ENCODE results near the gene HLX. TPM values are rescaled to one million over a fixed set of nuclear protein-coding genes. Genes with fewer than 3 reads are reported as not detected.

HLX gene
- total and polyA plus RNA-seq, 8 donors, result 0.43 to 38.5 (median 3.7) TPM

- H3K4me1 ChIP-seq, result no peaks in the 10 kb centered on the region
- H3K27ac ChIP-seq, result no peak overlapping the region
- no peaks in the 10 kb centered on the region for H3K9me3 ChIP-seq
- H3K36me3 ChIP-seq, result no peaks in the 10 kb centered on the region
- H3K4me3 ChIP-seq, result no peak overlapping the region
- TF ChIP-seq POLR2A (IDR thresholded peaks at IDR 0.05) (no peak), POLR2AphosphoS5 (IDR thresholded peaks at IDR 0.05) (no peak), EP300 (IDR thresholded peaks at IDR 0.05) (no peak), CTCF (IDR thresholded peaks at IDR 0.05) (no peak)
- WGBS, 5 donors, result 28 to 48% (median 31%) methylated on average over 1 of the region's 1 CpG
- DNase-seq, result no peak
- peaks cover 0 to 17% (median 0%) of the 10 kb centered on the region in 3 donors for H3K27me3 ChIP-seq
- intact Hi-C loops (cut with DNase I; ENCODE audit: low total_unique reads), result no loop called here
These were observed 39.2 kb downstream of the HLX start for GRCh38 chr1:220918285-220918951.

GRCh38 chr1:220920967-220921366, 41.7 kb downstream of the HLX start:
- Histone ChIP-seq H3K4me1 (no peaks in the 10 kb centered on the region), H3K27me3 (peaks cover 0 to 3% (median 0%) of the 10 kb centered on the region in 3 donors), H3K36me3 (no peaks in the 10 kb centered on the region), H3K9me3 (no peaks in the 10 kb centered on the region), H3K27ac (no peak overlapping the region), H3K4me3 (no peak overlapping the region)
- WGBS, 5 donors, result 64 to 86% (median 82%) methylated on average over 2 of the region's 2 CpGs
- DNase-seq, result no peak
- TF ChIP-seq POLR2AphosphoS5 (IDR thresholded peaks at IDR 0.05) (no peak), EP300 (IDR thresholded peaks at IDR 0.05) (no peak), CTCF (IDR thresholded peaks at IDR 0.05) (no peak), POLR2A (IDR thresholded peaks at IDR 0.05) (no peak)
- intact Hi-C loops (cut with DNase I; ENCODE audit: low total_unique reads), result no loop called here

GRCh38 chr1:220921498-220921897, 42.3 kb downstream of the HLX start:
- Histone ChIP-seq H3K9me3 (no peaks in the 10 kb centered on the region), H3K27ac (no peak overlapping the region), H3K27me3 (peaks cover 0 to 3% (median 0%) of the 10 kb centered on the region in 3 donors), H3K36me3 (no peaks in the 10 kb centered on the region), H3K4me3 (no peak overlapping the region), H3K4me1 (no peaks in the 10 kb centered on the region)
- intact Hi-C loops (cut with DNase I; ENCODE audit: low total_unique reads), result no loop called here
- WGBS, 5 donors, result 81 to 92% (median 87%) methylated on average over 2 of the region's 2 CpGs
- TF ChIP-seq CTCF (IDR thresholded peaks at IDR 0.05) (no peak), POLR2A (IDR thresholded peaks at IDR 0.05) (no peak), POLR2AphosphoS5 (IDR thresholded peaks at IDR 0.05) (no peak), EP300 (IDR thresholded peaks at IDR 0.05) (no peak)
- DNase-seq, result no peak

GRCh38 chr1:220921971-220922635, 42.9 kb downstream of the HLX start:
- TF ChIP-seq POLR2AphosphoS5 (IDR thresholded peaks at IDR 0.05) (no peak), CTCF (IDR thresholded peaks at IDR 0.05) (no peak), EP300 (IDR thresholded peaks at IDR 0.05) (no peak), POLR2A (IDR thresholded peaks at IDR 0.05) (no peak)
- Histone ChIP-seq H3K4me3 (no peak overlapping the region), H3K4me1 (no peaks in the 10 kb centered on the region), H3K27ac (no peak overlapping the region), H3K27me3 (peaks cover 0 to 3% (median 0%) of the 10 kb centered on the region in 3 donors), H3K36me3 (no peaks in the 10 kb centered on the region), H3K9me3 (no peaks in the 10 kb centered on the region)
- no peak for DNase-seq
- intact Hi-C loops (cut with DNase I; ENCODE audit: low total_unique reads), result no loop called here
- 49 to 66% (median 62%) methylated on average over 8 of the region's 8 CpGs for WGBS, 5 donors

All from stomach (tissue), 9 donors.